GM21390 (cell line): Measurements from ENCODE around the gene DRG2.

Experiments used
- ATAC-seq: cut with Tn5 transposase; IDR thresholded peaks from one replicate; pipeline ENCODE4 v1.9.1; 2021; ENCODE audit not compliant: unreplicated experiment

The DRG2 gene

DNA sequence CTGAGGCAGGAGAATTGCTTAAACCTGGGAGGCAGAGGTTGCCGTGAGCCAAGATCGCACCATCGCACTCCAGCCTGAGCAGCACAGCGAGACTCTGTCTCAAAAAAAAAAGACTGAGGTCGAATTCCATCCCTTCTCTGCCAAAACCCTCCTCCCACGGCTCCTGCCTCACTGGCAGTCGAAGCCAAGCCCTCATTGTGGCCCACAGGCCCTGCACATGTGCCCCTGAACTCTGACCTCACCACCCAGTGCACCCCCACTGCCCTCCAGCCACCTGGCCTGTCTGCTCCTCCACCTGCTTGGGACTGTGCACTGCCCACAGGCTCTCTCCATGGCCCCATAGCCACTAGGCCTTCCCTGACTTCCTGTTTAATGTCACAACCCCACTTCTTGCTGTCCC is 27.8 kb downstream of the DRG2 start:
- ATAC-seq: no peak

DNA sequence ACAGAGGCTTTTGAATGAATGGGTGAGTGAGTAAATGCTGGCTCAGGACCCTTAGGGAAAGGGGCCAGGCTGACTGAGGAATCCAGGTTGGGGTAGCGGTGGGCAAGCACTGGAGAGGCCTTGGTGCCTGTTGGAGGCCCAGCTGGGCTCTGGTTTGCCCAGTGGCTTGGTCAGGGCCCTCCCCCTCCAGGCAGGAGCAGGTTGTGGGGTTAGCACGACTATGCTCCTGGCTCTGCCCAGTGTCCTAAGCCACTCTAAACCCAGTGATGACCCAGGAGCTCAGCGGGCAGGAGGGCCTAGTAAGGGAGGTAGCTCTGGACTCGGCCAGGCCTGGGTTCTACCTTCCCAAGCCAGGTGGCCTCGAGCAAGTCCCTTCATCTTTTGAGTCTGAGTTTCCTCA is 28.3 kb downstream of the DRG2 start:
- ATAC-seq: no peak

GRCh38 chr17:18117533-18117932 is 29.8 kb downstream of the DRG2 start:
- no peak for ATAC-seq

DNA sequence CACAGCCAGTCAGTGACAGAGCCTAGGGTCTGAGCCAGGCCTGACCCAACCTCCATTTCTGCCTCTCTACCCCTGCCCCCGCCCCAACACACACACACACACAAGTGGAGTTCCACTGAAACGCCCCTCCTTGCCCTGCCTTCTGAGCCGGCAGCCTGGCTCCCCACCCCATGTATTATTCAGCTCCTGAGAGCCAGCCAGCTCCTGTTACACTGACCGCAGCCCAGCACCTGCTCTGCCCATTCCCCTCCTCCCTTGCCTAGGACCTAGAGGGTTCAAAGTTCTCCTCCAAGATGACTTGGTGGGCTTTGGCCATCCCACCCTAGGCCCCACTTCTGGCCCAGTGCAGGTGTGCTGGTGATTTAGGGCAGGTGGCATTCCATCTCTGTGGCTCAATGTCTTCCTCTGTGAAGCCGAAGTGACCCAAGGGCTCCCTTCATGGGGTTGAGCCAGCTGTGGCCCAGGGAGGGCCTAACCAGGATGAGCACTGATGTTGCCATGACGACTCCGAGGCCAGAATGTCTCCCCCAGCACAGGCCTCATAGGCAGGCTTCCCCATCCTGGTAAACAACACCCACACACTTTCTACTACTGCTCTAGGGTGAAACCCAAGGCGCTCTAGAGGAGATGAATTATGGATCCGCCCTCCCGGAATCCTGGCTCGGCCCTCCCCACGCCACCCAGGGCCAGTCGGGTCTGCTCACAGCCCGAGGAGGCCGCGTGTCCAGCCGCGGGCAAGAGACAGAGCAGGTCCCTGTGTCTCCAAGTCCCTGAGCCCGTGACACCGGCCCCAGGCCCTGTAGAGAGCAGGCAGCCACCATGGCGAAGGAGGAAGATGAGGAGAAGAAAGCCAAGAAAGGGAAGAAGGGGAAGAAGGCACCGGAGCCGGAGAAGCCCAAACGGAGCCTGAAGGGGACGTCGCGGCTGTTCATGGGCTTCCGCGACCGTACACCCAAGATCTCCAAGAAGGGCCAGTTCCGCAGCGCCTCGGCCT is 30.5 kb downstream of the DRG2 start:
- no peak for ATAC-seq

GRCh38 chr17:18119166-18119745 is 31.5 kb downstream of the DRG2 start:
- ATAC-seq: no peak

DNA sequence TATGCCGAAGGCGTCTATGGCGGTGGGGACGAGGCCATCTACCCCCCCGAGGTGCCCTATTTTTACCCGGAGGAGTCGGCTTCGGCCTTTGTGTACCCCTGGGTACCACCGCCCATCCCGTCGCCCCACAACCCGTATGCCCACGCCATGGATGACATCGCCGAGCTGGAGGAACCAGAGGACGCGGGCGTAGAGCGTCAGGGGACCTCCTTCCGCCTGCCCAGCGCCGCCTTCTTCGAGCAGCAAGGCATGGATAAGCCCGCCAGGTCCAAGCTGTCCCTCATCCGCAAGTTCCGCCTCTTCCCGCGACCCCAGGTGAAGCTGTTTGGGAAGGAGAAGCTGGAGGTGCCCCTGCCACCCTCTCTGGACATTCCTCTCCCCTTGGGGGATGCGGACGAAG is 32.2 kb downstream of the DRG2 start:
- no peak for ATAC-seq

DNA sequence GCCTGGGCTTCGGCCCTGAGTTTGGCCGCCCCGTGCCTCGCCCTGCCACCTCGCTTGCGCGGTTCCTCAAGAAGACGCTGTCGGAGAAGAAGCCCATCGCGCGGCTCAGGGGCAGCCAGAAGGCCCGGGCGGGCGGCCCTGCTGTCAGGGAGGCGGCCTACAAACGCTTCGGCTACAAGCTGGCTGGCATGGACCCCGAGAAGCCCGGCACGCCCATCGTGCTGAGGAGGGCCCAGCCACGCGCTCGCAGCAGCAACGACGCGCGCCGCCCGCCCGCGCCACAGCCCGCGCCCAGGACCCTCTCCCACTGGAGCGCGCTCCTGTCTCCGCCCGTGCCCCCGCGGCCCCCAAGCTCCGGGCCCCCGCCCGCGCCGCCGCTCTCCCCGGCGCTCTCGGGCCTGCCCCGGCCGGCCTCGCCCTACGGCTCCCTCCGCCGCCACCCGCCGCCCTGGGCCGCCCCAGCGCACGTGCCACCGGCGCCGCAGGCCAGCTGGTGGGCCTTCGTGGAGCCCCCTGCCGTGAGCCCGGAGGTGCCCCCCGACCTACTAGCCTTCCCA is 32.8 kb downstream of the DRG2 start:
- no peak for ATAC-seq

GRCh38 chr17:18121144-18121910 is 33.6 kb downstream of the DRG2 start:
- no peak for ATAC-seq

GRCh38 chr17:18122990-18123753 is 35.4 kb downstream of the DRG2 start:
- no peak for ATAC-seq

GRCh38 chr17:18124345-18125126 is 36.8 kb downstream of the DRG2 start:
- no peak for ATAC-seq

DNA sequence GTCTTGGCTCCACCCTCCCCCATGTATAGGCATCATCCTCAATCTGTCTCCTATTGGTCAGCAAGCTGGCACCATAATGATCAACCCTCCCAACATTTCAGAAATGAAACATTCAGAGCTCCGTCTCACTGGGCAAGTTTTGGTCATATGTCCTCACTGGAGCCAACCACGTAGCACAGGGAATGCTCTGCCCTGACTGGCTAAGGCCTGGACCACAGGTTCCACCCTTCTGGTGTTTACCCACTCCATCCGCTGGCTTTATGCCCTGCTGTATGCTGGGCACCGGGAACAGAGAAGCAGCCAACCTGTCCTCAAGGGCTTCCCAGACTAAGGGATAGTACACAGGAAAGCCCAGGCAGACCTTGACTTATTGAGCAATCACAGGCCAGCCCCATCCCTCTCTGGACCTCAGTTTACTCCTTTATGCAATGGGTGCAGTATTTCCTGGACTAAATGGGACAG is 41.3 kb downstream of the DRG2 start:
- no peak for ATAC-seq

GRCh38 chr17:18132711-18133110 is 45.0 kb downstream of the DRG2 start:
- no peak for ATAC-seq

GRCh38 chr17:18136357-18136756 is 48.6 kb downstream of the DRG2 start:
- no peak for ATAC-seq

DNA sequence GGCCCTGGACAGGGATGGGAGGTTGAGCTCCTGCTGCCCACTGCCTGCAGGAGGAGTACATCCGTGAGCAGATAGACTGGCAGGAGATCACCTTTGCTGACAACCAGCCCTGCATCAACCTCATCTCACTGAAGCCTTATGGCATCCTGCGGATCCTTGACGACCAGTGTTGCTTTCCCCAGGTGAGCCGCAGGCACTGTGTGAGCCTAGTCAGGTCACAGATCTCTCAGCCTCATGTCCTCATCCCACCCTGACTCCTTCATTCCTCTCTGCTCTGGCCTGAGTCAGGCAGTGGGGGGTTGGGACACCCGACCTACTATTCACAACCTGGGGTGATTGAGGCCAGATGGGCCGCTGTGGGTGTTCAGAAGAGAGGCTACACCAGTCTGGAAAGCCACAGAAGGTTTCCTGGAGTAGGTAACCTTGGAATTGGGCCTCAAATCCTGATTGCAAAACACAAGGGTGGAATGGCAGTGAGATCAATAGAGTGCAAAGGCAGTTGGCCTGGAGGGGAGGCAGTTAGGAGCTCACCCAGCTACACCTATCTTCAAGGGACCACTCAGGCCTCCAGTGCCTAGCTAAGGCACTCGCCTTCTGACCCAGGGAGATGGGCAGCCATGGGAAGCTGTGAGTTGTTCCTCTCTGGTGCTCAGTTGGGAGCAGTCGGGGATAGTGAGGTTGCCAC is 50.5 kb downstream of the DRG2 start:
- no peak for ATAC-seq

DNA sequence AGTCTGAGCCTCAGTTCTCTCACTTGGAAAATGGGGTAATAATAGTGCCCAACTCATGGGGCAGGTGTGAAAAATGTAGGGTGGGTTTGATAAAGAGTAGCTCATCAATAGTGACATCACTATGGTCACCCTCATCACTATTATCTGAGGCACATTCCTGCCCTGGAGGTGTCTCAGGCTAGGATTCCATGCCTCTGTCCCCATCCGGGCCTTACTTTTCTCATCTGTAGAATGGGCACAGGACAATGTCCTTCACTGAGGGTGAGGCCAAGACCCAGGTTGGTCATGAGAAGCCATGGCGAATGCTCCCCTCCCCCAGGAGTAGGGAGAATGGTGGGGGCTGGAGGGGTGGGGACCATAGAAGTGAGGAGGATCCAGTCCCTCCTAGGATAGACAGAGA is 51.3 kb downstream of the DRG2 start:
- no peak for ATAC-seq

GRCh38 chr17:18139498-18139897 is 51.8 kb downstream of the DRG2 start:
- ATAC-seq: no peak

DNA sequence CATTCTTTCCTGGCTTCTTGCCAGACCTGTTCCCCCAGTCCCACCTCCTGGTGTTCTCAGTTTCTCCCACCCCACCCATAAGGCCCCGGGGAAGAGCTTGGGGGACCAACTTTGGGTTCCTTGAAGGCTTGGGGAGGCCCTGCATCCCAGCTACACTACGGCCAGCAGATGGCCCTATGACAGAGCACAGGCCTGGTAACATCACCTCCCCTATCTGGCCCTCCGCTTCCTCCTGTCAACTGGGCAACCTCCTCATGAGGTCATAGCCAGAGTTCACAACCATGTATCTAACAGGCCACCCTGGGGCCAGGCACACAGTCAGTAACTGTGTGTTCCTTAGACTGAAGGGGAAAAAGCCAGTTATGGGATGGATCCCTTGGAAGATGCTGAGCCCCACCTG is 52.2 kb downstream of the DRG2 start:
- ATAC-seq: no peak

GRCh38 chr17:18140648-18141047 is 52.9 kb downstream of the DRG2 start:
- ATAC-seq: no peak

GRCh38 chr17:18141210-18141803 is 53.6 kb downstream of the DRG2 start:
- no peak for ATAC-seq
